Astrocyte of the cerebellum (primary cell): ENCODE results near the gene PIP4K2C.
A peak's percentile ranks its signal among the peaks of the same experiment; 100 is the strongest.

ENCODE experiments used
- DNase-seq: peaks from one replicate; pipeline ENCODE4 v3.0.0-alpha.2; 2011; ENCODE audit warnings: low read depth
- H3K4me3 ChIP-seq: 2 replicates; pipeline ENCODE4 v1.5.1; 2011; ENCODE audit warnings: mild to moderate bottlenecking, low read depth, low read length, moderate library complexity
- CTCF ChIP-seq: IDR thresholded peaks from 2 replicates; pipeline ENCODE4 v1.5.1; 2012; ENCODE audit warnings: low read length, low read depth, moderate library complexity, mild to moderate bottlenecking; ENCODE audit errors: missing control alignments
- in situ Hi-C: cut with HindIII; loops from 2 replicates; pipeline ENCODE4 v1.10.0; 2017; ENCODE audit warnings: low sequenced_read_pairs

Gene PIP4K2C

GRCh38 chr12:57627501-57628279 is 36.7 kb downstream of the PIP4K2C start:
- H3K4me3 ChIP-seq = no peak overlapping the region
- in situ Hi-C loops = loop anchor here (5.0 kb wide), 1 partner anchor 40 kb away; no protein-coding TSS in a partner anchor
- no peak for DNase-seq
- TF ChIP-seq CTCF = no peak

- in situ Hi-C loops = loop anchor here (5.0 kb wide), 1 partner anchor 41 kb away; no protein-coding TSS in a partner anchor
- no peak for TF ChIP-seq CTCF
- no peak for DNase-seq
- H3K4me3 ChIP-seq = no peak overlapping the region
Observed at GRCh38 chr12:57628280-57629191, 37.5 kb downstream of the PIP4K2C start.

- TF ChIP-seq CTCF = no peak
- DNase-seq = no peak
- no peak overlapping the region for H3K4me3 ChIP-seq
- in situ Hi-C loops = loop anchor here (5.0 kb wide), 1 partner anchor 43 kb away; no protein-coding TSS in a partner anchor
Observed at GRCh38 chr12:57629897-57630471, 39.0 kb downstream of the PIP4K2C start.

GRCh38 chr12:57630891-57631433 is 40.0 kb downstream of the PIP4K2C start:
- no peak for TF ChIP-seq CTCF
- no peak for DNase-seq
- in situ Hi-C loops = no loop called here
- no peak overlapping the region for H3K4me3 ChIP-seq

- no peak for DNase-seq
- H3K4me3 ChIP-seq = peak overlapping the region; percentile 53
- no peak for TF ChIP-seq CTCF
- in situ Hi-C loops = no loop called here
Observed at GRCh38 chr12:57631566-57632072, 40.6 kb downstream of the PIP4K2C start.
